ENCODE measurements around the gene COG2. TPM values are rescaled to one million over a fixed set of nuclear protein-coding genes. Genes with fewer than 3 reads are reported as not detected.

Gene COG2
- total RNA-seq, 1 donor from 2014 or later = 20.4 TPM

GRCh38 chr1:230680300-230681025, 38.2 kb downstream of the COG2 start:
- no peak overlapping the region for H3K4me3 ChIP-seq
- peaks cover 18% of the 10 kb centered on the region for H3K4me1 ChIP-seq
- no peak for TF ChIP-seq CTCF (IDR thresholded peaks at IDR 0.05)
- TF ChIP-seq POLR2A (IDR thresholded peaks at IDR 0.05) = no peak
- TF ChIP-seq POLR2AphosphoS5 (IDR thresholded peaks at IDR 0.05; ENCODE audit: insufficient read depth in 1 of 2, low read depth in 1 of 2) = no peak
- peaks cover 0 to 73% of the 10 kb centered on the region in 2 donors for H3K36me3 ChIP-seq
- no peak for DNase-seq (ENCODE audit: extremely low spot score in 2 of 2)
- no peaks in the 10 kb centered on the region for H3K9me3 ChIP-seq
- intact Hi-C loops (cut with DNase I) = no loop called here
- H3K27me3 ChIP-seq = no peaks in the 10 kb centered on the region
- H3K27ac ChIP-seq = no peak overlapping the region

DNA sequence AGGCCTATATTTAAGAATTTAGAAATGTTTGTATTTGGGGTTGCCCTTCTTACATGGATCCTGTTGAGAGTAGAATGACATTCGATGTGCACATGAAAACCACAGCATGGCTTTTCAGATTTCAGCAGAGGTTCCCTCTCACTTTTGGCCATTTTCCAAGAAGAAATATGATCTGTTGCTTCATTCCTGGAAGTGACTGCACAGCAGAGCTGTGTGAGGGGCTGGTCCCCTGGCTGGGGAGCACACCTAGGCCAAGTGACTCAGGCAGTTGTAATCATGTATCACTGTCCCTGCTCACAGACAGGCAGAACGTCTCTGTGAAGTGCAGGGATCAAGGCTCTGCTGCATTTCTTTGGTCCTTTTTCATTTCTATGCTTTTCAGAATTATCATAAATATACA, 39.3 kb downstream of the COG2 start:
- Histone ChIP-seq H3K4me3 (no peak overlapping the region), H3K4me1 (peaks cover 18% of the 10 kb centered on the region), H3K9me3 (no peaks in the 10 kb centered on the region), H3K27ac (no peak overlapping the region), H3K27me3 (no peaks in the 10 kb centered on the region), H3K36me3 (peaks cover 3 to 71% of the 10 kb centered on the region in 2 donors)
- DNase-seq (ENCODE audit: extremely low spot score in 2 of 2) = no peak
- intact Hi-C loops (cut with DNase I) = no loop called here
- TF ChIP-seq POLR2A (IDR thresholded peaks at IDR 0.05) (no peak), POLR2AphosphoS5 (IDR thresholded peaks at IDR 0.05; ENCODE audit: insufficient read depth in 1 of 2, low read depth in 1 of 2) (no peak), CTCF (IDR thresholded peaks at IDR 0.05) (no peak)

- intact Hi-C loops (cut with DNase I) = no loop called here
- peaks cover 18% of the 10 kb centered on the region for H3K4me1 ChIP-seq
- TF ChIP-seq CTCF (IDR thresholded peaks at IDR 0.05) = no peak
- TF ChIP-seq POLR2A (IDR thresholded peaks at IDR 0.05) = no peak
- no peak for TF ChIP-seq POLR2AphosphoS5 (IDR thresholded peaks at IDR 0.05; ENCODE audit: insufficient read depth in 1 of 2, low read depth in 1 of 2)
- no peaks in the 10 kb centered on the region for H3K27me3 ChIP-seq
- no peak overlapping the region for H3K4me3 ChIP-seq
- peaks cover 3 to 70% of the 10 kb centered on the region in 2 donors for H3K36me3 ChIP-seq
- no peak for DNase-seq (ENCODE audit: extremely low spot score in 2 of 2)
- H3K27ac ChIP-seq = no peak overlapping the region
- no peaks in the 10 kb centered on the region for H3K9me3 ChIP-seq
These were observed 40.0 kb downstream of the COG2 start for GRCh38 chr1:230682274-230682673.

- no peak for TF ChIP-seq POLR2AphosphoS5 (IDR thresholded peaks at IDR 0.05; ENCODE audit: insufficient read depth in 1 of 2, low read depth in 1 of 2)
- Histone ChIP-seq H3K4me3 (no peak overlapping the region), H3K27ac (no peak overlapping the region), H3K36me3 (peaks cover 3 to 68% of the 10 kb centered on the region in 2 donors), H3K4me1 (peaks cover 18% of the 10 kb centered on the region), H3K27me3 (no peaks in the 10 kb centered on the region), H3K9me3 (no peaks in the 10 kb centered on the region)
- DNase-seq (ENCODE audit: extremely low spot score in 2 of 2) = no peak
- intact Hi-C loops (cut with DNase I) = no loop called here
These were observed 40.8 kb downstream of the COG2 start for GRCh38 chr1:230682882-230683610.

GRCh38 chr1:230684146-230684545, 41.9 kb downstream of the COG2 start:
- H3K4me1 ChIP-seq = peaks cover 18% of the 10 kb centered on the region
- H3K4me3 ChIP-seq = no peak overlapping the region
- no peak overlapping the region for H3K27ac ChIP-seq
- H3K9me3 ChIP-seq = no peaks in the 10 kb centered on the region
- H3K27me3 ChIP-seq = no peaks in the 10 kb centered on the region
- intact Hi-C loops (cut with DNase I) = no loop called here
- DNase-seq (ENCODE audit: extremely low spot score in 2 of 2) = no peak
- H3K36me3 ChIP-seq = peaks cover 3 to 57% of the 10 kb centered on the region in 2 donors
- TF ChIP-seq POLR2AphosphoS5 (IDR thresholded peaks at IDR 0.05; ENCODE audit: insufficient read depth in 1 of 2, low read depth in 1 of 2) = no peak
- TF ChIP-seq POLR2A (IDR thresholded peaks at IDR 0.05) = no peak
- no peak for TF ChIP-seq CTCF (IDR thresholded peaks at IDR 0.05)
